Fibroblast of lung (primary cell): ENCODE results near the gene B3GNT9. TPM values are rescaled to one million over a fixed set of nuclear protein-coding genes. Genes with fewer than 3 reads are reported as not detected.

ENCODE experiments used
- DNase-seq, 2 donors: peaks; one replicate each; pipeline versions ENCODE4 v3.0.0 to v3.0.0-alpha.2; 2010; ENCODE audit warnings: low read depth in 2 of 2
- H2AFZ ChIP-seq: 2 replicates; pipeline ENCODE4 v1.5.1; 2012; ENCODE audit warnings: low read length, control low read depth, inconsistent platforms
- H3K27ac ChIP-seq: 2 replicates; pipeline ENCODE4 v1.5.1; 2011; ENCODE audit warnings: low read length, control low read depth; ENCODE audit not compliant: insufficient read depth
- H3K27me3 ChIP-seq: 2 replicates; pipeline ENCODE4 v1.5.1; 2011; ENCODE audit warnings: mild to moderate bottlenecking, low read length; ENCODE audit not compliant: control insufficient read depth, insufficient read depth
- H3K36me3 ChIP-seq: 2 replicates; pipeline ENCODE4 v1.5.1; 2011; ENCODE audit warnings: low read length; ENCODE audit not compliant: control insufficient read depth, insufficient read depth
- H3K4me1 ChIP-seq: 2 replicates; pipeline ENCODE4 v1.5.1; 2011; ENCODE audit warnings: low read length; ENCODE audit not compliant: control insufficient read depth, insufficient read depth; ENCODE audit errors: extremely low read depth
- H3K4me2 ChIP-seq: 2 replicates; pipeline ENCODE4 v1.5.1; 2011; ENCODE audit warnings: low read length, control low read depth; ENCODE audit not compliant: insufficient read depth; ENCODE audit errors: extremely low read depth
- H3K4me3 ChIP-seq, 4 experiments: fragments of 200-600 bp in 1 of 4; sonication (generic) in 1 of 4; replicated peaks in 1 of 4; 2 replicates each; pipeline ENCODE4 v1.5.1; 2011 to 2016; ENCODE audit warnings: low read length in 4 of 4, low read depth in 3 of 4, mild to moderate bottlenecking in 3 of 4, control low read depth in 2 of 4, inconsistent platforms in 1 of 4, mixed read lengths in 1 of 4; ENCODE audit not compliant: insufficient read depth in 1 of 4; ENCODE audit errors: control extremely low read depth in 1 of 4
- H3K79me2 ChIP-seq: 2 replicates; pipeline ENCODE4 v1.5.1; 2012; ENCODE audit warnings: mild to moderate bottlenecking, low read length, inconsistent platforms; ENCODE audit not compliant: control insufficient read depth, insufficient read depth
- H3K9ac ChIP-seq: 2 replicates; pipeline ENCODE4 v1.5.1; 2011; ENCODE audit warnings: mild to moderate bottlenecking, low read length, control low read depth; ENCODE audit not compliant: insufficient read depth
- H3K9me3 ChIP-seq: 2 replicates; pipeline ENCODE4 v1.5.1; 2012; ENCODE audit warnings: low read depth, low read length; ENCODE audit not compliant: control insufficient read depth, insufficient read depth
- H4K20me1 ChIP-seq: 2 replicates; pipeline ENCODE4 v1.5.1; 2011; ENCODE audit warnings: low read length; ENCODE audit not compliant: control insufficient read depth, insufficient read depth; ENCODE audit errors: extremely low read depth
- CTCF ChIP-seq, 2 donors: IDR thresholded peaks in 1 of 2; conservative IDR thresholded peaks in 1 of 2; 1 replicate in 1 of 2; 2 replicates in 1 of 2; pipeline ENCODE4 v1.5.1; 2011 to 2012; ENCODE audit warnings: low read length in 2 of 2, control low read depth in 1 of 2, inconsistent platforms in 1 of 2, low read depth in 1 of 2, mild to moderate bottlenecking in 1 of 2
- EZH2 ChIP-seq: IDR thresholded peaks from 2 replicates; pipeline ENCODE4 v1.5.1; 2012; ENCODE audit warnings: low read length, control low read depth, mild to moderate bottlenecking; ENCODE audit errors: missing control alignments
- polyA plus RNA-seq, 2 donors: library from polyadenylated mRNA; depleted of rRNA in 1 of 2; stranded (reverse) in 1 of 2; unstranded in 1 of 2; fragments of >200 nt; gene quantifications; 2 replicates each; pipeline ENCODE4 v1.2.1, GENCODE V29; 2011 to 2012; ENCODE audit warnings: missing spikeins in 1 of 2
- total RNA-seq: library from RNA; depleted of rRNA; stranded (reverse); fragments of >200 nt; gene quantifications from 2 replicates; pipeline ENCODE4 v1.2.1, GENCODE V29; 2014

B3GNT9 gene
- total and polyA plus RNA-seq, 2 donors (not counting 1 experiment from before 2014, with no cell fraction given): 29.6 to 34.7 TPM

DNA sequence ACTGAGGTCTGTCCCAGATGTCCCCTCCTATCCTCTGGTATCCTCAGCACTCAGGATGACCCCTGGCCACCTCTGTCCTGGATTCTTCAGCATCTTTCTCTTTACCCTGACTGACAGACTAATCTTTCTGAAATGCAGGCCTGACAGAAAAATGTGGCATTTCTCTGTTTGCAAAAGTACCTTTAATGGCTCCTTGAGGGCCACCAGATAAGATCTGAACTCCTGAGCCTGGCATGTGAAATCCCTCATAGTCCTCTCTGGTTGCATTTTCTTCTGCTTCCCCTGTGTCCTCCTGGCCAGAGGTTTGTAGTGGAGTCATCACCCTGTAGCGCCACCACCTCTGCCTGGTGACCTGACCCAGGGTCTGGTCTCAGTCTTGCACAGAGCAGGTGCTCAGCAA is 46.1 kb upstream of the B3GNT9 start:
- Histone ChIP-seq H3K4me2 (no peak overlapping the region), H3K4me3 (no peak overlapping the region), H3K27me3 (no peaks in the 10 kb centered on the region), H3K36me3 (peaks cover 44% of the 10 kb centered on the region), H3K9me3 (no peaks in the 10 kb centered on the region), H3K4me1 (peaks cover 9% of the 10 kb centered on the region), H3K9ac (no peak overlapping the region), H4K20me1 (no peaks in the 10 kb centered on the region), H3K27ac (no peak overlapping the region), H2AFZ (no peak overlapping the region), H3K79me2 (peaks cover 27% of the 10 kb centered on the region)
- no peak for DNase-seq
- TF ChIP-seq CTCF (conservative IDR thresholded peaks at IDR 0.05 in 1 of 2, IDR thresholded peaks at IDR 0.05 in 1 of 2; ENCODE audit: low read depth in 1 of 2, low read length in 2 of 2) (no peak), EZH2 (no peak)

DNA sequence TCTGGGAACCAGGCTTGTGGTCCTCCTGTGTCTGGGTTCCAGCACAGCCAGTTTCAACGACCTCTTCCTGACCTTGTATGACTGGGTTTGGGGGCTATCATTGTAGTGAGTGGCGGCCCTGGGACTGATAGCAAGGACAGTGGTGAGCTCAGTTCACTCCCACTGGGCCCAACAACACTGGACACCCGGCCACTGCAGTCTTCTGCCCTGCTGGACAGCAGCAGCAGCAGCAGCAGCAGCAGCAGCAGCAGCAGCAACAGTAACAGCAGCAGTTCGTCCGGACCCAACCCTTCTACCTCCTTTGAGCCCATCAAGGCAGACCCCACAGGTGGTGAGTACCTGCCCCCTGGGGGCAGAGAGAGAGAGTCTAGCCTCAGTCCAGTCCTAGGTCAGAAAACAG is 44.9 kb upstream of the B3GNT9 start:
- Histone ChIP-seq H3K9me3 (no peaks in the 10 kb centered on the region), H3K4me3 (no peak overlapping the region), H3K4me1 (peaks cover 19% of the 10 kb centered on the region), H3K9ac (no peak overlapping the region), H3K79me2 (peaks cover 27% of the 10 kb centered on the region), H4K20me1 (no peaks in the 10 kb centered on the region), H2AFZ (no peak overlapping the region), H3K27me3 (no peaks in the 10 kb centered on the region), H3K36me3 (peaks cover 39% of the 10 kb centered on the region), H3K4me2 (no peak overlapping the region), H3K27ac (no peak overlapping the region)
- no peak for DNase-seq
- TF ChIP-seq CTCF (conservative IDR thresholded peaks at IDR 0.05 in 1 of 2, IDR thresholded peaks at IDR 0.05 in 1 of 2; ENCODE audit: low read depth in 1 of 2, low read length in 2 of 2): no peak
- no peak for TF ChIP-seq EZH2

GRCh38 chr16:67194260-67194659 is 43.5 kb upstream of the B3GNT9 start:
- Histone ChIP-seq H2AFZ (no peak overlapping the region), H3K9me3 (no peaks in the 10 kb centered on the region), H3K4me1 (peaks cover 19% of the 10 kb centered on the region), H3K4me3 (no peak overlapping the region), H3K36me3 (peaks cover 30% of the 10 kb centered on the region), H3K27ac (no peak overlapping the region), H4K20me1 (no peaks in the 10 kb centered on the region), H3K27me3 (no peaks in the 10 kb centered on the region), H3K79me2 (peaks cover 27% of the 10 kb centered on the region), H3K9ac (no peak overlapping the region), H3K4me2 (no peak overlapping the region)
- TF ChIP-seq CTCF (conservative IDR thresholded peaks at IDR 0.05 in 1 of 2, IDR thresholded peaks at IDR 0.05 in 1 of 2; ENCODE audit: low read depth in 1 of 2, low read length in 2 of 2): no peak
- TF ChIP-seq EZH2: no peak
- DNase-seq: no peak
